Activated T-cell treated with anti-CD3 and anti-CD28 coated beads for 1 hour (primary cell): ENCODE data around the gene GALT.
"Not testable (repeated sequence)": the region's sequence is repeated elsewhere in the genome, so short reads cannot be mapped to it uniquely, and the experiment has no call there.

ENCODE experiments used
- DNase-seq: peaks from one replicate; pipeline ENCODE4 v3.0.0-alpha.2; 2020; ENCODE audit warnings: low read depth

Gene GALT

DNA sequence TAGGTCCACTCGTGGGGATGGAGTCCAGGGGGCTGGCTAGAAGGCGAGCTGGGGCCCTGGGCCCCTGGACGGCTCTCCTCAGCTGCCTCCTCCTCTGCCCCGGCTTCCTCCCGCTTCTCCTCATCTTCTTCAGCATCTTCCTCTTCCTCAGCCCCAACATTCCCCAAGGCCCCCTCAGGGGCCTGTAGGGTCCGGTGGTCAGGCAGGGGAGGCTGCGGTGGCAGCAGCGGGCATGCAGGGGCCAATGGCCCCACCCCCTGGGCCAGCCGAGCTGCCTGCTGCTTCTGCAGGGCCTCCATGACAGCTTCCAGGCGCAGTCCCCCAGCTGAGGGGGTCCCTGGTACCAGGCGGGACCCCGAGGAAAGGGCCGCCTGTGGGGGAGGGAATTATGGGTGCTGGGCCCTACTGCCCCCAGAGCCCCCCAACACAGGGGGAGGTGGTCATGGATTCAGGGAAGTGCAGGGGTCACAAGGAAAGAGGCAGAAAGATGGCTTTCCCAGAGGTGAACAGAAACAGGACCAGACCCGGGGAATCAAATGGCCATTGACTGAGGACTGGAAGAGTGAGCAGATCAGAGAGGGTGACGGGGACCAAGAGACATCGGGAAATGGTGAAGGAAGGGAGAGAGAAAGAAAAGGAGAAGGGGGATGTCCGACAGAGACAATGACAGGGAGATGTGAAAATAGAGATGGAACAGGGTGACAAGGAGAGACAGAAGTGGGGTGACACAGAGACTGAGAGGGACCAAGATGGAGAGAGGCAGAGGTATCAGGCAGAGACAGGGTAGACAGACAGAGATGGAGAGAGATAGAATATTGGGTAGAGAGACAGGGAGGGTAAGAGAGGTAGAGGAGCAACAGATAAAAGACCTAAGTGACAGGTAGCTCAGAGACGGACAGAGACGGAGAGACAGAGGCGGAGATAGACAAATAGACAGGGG, 18.5 kb upstream of the GALT start:
- DNase-seq = no peak

DNA sequence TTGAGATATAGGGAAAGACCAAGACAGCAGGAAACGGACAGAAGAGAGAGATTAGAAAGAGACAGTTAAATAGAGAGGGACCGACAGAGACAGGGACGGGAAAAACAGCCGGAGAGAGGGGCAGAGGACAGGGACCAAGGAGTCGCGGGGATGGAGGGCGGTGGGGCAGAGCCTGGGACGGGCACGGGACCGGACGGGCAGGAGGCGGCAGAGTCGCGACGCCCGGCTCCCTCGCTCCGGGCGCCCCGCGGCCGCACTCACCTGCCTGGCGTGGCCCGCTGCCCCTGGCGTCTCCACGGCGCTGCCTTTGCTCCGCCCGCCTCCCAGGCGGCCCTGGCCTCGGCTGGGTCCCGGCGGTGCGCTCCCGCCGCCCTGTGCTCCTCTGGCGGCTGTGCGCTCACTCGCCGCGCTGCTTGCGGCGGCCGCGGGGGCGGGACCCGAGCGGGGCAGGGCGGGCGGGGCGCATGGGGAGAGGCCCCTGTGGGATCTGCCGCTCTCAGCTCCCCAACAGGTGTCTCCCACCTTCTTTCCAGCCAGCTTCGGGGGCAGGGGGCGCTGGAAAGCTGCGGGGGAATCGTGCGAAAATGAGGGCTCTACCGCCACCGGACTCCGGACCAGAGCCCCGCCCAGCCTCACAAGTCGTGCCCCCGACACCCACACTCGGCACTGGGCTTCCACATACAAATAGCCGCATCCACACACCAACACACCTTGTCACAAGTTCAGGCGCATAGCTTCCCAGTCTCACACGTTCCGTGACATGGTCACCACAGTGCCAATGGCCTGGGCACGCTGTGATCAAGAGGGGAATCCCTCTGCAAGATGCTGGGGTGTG, 17.6 kb upstream of the GALT start, which contains the start of gene ARID3C:
TSS of gene ARID3C (minus strand) at position 411 of the 835 bp plus-strand sequence. CDS start 1,052 bp downstream, outside the sequence.
- DNase-seq = no peak

DNA sequence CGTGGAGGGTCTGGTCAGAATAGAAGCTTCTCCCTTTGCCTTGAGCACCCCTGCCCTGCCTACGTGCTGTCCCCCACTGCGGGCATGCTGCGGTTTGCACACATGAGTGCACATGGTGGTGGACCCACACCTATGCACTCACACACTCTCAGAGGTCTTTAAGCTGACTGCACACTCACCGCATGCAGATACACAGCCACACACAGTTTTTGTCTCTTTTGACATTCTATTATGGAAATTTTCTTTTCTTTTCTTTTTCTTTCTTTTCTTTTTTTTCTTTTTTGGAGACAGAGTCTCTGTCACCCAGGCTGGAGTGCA, 17.0 kb upstream of the GALT start:
- DNase-seq = no peak

DNA sequence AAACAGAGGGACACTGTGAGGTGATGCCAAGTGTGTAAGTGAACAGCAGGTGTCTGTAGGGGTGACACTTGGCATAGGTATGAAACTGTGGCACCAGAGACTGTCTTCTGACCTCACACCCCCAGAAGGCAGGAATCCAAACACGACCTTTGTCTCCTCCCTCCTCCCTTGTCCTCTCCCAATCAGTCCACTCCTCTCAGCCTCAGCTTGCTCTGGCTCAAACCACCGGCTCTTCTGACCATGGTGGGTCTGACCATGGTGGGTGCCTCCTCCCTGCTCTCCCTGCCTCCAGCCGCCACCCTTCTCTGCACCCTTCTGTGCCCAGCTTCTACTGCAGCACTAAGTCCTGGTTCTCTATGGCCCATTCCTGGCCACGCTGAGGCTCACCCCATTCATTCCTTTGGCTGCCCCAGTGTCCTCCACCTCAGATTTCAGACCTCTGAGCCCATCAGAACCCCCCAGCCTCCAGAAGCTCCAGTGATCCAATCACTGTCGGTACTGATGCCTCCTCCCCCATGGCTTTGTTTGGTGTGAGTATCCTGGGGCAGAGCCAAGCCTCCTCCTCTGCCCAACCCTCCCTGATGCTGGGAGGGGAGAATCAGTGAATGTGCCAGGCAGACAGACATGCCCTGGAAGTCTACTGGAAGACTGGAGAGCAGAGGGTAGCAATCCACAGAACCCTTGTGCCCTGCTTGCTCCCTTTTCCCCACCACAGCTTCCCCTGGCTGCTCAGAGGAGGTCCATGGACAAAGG, 15.9 kb upstream of the GALT start:
- no peak for DNase-seq

DNA sequence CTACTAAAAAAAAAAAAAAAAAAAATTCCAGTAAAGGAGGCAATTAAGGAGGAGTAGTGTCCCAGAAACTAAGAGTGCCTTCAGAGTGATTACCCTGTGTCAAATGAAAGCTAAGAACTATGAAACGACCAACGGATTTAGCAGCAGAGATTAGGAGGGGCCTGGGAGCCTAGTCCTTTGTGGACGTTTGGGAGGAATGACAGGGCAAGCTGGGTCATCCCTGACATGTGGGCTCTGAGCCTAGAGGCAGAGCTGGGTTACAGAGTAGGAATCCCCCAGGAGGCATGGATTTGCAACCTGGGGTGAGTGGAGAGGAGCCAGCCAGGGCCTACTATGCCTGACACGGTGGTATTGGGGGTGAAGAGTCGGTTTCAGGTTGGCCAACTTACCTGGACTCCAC, 13.3 kb upstream of the GALT start:
- DNase-seq = no peak

DNA sequence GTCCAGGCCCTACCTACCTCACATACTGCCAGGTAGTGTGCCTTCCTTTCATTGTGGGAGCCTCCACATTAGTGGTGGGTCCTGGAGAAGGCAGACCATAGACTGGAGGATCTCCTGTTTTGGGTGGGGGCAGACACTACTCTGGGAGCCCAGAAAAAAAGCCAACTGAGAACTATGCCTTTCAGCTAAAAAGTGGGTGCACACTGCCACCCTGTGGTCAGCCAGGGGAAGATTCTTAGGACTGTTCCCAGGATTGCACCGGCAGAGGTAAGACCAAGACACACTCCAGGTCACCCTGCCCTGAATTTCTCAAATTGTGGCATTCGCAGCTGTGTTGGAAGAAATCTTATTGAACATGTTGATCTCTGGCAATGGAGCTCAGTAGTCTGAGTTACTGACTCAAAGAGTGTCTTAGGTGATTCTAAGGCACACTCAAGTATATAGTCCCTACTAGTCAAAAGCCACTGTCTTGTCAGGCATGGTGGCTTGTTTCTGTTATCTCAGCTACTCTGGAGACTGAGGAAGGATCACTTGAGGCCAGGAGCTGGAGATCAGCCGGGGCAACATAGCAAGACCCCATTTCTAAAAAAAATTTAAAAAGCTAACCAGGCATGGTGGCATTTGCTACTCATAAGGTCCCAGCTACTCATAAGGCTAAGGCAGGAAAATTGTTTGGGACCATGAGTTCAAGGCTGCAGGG, 12.5 kb upstream of the GALT start:
- DNase-seq = peak; percentile 74

DNA sequence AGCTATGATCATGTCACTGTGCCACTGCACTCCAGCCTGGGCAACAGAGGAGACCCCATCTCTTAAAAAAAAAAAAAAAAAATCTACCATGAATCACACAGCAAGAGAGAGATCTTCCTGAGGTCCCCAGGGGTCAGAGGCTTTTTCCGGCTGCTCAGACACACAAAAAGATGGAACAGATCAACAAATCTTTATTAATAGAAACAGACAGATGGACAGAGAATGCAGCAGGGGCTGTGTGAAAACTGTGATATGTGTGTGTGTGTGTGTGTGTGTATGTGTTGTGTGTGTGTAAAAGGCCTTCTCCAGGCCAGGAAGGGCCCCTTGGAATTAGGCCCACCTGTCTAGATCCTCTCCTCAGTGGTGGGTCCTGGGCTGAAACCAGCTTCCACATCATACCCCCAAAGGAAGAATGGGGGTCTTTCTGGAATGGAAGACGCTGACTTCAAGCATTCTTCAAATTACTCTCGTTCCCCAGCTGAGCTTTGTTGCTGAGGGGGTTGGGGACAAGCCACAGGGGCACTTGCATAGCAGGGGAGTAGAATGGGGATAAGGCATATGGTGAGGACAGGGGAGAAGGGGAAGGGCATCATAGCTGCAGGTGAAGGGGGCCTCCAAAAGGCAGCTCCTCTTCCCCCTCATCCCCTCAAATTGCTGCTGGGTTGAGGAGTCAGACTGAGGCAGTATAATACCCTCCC, 11.8 kb upstream of the GALT start:
- no peak for DNase-seq

DNA sequence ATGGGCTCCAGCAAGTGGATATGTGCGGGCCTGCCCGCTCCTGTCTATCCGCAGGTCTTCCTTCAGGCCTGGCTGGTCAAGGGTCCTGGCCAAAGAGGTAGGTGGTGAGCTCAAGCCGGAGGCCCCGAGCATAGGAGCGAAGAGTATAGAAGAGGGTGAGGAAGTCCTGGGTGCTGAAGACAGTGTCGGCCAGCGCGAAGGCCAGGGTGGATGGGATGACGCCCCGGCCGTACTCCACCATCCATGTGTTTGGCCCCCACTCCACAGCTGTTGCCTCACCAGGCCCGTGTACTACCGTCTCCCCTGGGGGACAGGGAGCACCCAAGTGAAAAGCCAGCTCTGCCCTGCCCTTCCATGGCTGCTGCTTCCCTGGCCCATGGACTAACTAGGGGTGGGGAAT, 10.9 kb upstream of the GALT start:
- no peak for DNase-seq

DNA sequence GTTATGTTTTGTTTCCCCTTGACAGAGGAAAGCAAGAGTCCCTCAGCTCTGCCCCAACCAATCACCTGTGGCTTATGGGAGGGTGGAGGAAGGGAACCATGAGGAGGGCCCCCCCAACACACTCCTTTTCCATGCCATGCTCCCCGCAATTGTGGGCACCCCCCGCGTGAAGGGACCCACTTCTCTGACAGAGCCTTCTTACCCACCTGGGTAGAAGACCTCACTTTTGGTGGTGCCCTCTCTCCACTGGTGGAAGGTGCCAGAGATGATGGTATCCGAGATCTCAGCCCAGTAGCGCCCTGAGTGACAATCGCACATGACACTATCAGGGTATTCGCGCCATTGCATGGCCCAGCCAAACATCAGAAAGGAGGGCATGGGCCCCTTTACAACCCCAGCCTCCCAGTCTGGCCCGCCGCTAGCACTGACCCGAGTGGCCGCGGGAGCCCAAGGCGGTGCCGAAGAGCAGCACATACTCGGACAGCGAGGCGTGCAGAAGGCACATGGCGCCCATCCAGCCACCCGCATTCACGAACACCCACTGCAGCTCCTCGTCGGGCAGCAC, 9.6 kb upstream of the GALT start:
- DNase-seq = no peak

DNA sequence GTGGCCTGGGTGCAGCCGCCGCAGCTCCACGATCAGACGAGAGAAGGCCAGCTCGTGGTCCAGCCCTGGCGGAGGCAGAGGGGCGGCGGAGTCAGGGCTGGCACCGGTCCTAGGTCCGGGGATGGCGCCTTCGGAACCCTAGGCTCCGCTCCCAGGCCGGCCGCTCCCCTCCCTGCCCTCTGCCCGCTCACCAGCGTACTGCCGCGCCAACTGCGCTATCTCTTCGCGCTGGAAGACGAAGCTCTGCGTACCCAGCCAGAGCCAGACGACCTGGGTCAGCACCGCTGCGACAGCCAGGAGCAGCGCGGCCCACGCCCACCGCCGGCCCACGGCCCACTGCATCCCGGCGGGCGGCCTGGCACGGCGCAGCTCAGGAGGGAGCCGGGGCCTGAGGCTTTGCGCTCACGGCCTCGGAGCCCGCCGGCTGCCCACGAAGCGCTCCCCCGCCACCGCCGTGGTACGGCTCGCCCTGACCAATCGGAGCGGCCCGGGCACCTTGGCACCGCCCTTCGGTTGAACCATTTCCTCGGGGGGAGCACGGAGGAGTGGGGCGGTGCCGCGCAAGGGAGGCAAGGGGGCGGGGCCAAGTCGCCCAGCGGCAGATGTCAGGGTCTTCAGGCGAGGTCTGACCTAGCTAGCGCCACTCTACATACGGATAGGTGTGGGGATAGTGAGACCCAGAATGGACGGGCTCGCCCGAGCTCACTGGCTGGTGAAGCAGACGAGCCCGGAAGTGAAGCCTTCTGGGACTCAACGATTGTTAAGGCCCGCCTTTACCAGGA, 8.9 kb upstream of the GALT start, which contains the start of gene SIGMAR1:
TSS of gene SIGMAR1 (minus strand) at position 432 of the 782 bp plus-strand sequence. CDS start at position 342, 90 bp downstream.
- DNase-seq = peak; percentile 95

DNA sequence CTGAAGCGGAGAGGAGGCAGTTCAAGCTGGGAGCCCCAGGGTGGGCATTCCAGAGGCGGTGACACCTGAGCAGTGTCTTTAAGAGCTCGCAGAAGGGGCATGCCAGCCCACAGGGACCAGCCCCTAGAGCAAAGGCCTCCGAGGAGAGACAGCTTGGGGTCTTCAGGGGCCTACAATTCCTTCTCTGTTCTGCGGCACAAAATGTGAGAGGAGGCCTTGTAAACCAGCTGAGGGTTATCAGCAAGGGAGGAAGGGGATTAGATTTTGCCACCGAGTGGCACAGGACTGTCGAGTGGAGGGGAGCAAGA, 8.4 kb upstream of the GALT start:
- no peak for DNase-seq

DNA sequence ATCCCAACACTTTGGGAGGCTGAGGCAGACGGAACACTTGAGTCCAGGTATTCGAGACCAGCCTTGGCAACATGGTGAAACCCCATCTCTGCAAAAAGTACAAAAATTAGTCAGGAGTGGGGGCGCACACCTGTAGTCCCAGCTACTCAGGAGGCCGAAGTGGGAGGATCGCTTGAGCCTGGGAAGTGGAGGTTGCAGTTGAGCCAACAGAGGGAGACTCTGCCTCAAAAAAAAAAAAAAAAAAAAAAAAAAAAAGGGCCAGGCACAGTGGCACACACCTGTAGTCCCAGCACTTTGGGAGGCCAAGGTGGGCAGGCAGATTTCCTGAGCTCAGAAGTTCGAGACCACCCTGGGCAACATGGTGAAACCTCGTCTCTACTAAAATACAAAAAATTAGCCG, 7.2 kb upstream of the GALT start:
- not testable (repeated sequence) for DNase-seq

DNA sequence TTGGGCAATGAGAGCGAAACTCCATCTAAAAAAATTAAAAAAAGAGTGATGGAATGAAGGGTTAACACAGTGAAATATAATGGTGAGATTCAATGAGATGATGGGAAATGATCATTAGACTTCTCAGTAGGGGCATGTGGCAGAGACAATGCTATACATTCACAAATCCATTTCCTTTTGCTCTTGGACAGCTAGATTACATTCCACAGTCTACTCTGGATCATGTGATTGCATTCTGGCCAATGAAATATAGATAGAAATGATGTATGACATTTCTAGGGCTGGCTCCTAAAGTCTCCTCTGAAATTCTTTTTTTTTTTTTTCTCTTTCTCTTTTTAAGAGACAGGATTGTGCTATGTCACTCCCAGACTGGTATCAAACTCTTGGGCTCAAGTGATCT, 3.8 kb upstream of the GALT start:
- DNase-seq = no peak

DNA sequence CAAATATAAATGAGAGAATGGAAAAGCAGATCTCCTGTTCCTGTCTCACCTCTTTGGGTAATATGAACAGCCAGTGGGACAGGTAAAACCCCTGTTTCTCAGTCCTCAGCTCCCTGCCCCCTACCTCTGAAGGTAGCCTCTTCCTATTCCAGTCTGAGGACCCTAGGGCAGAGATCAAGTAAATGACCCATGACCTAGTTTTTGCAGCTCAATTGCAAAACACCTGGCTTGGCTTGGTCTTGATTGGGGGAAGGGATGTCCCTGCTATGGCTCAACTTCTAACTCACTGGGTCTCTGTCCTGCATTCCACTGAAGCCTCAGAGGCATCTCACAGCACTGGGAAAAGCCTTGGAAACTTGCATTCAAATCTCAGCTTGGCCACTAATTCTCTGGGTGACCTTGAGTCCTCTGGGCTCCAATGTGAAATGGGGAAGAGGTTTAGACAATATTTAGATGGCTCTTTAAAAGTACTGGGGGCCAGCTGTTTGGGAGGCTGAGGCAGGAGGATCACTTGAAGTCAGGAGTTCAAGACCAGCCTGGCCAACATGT, 1.6 kb upstream of the GALT start:
- no peak for DNase-seq

DNA sequence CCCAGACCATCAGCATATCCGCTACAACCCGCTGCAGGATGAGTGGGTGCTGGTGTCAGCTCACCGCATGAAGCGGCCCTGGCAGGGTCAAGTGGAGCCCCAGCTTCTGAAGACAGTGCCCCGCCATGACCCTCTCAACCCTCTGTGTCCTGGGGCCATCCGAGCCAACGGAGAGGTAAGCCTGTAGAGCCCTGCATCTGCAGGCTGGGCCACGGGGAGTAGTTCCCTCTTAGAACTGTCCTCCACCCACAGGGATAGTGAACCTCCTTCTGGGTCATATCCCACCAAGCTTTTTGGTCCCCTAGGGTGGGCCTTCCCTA, 569 bp downstream of the GALT start:
- no peak for DNase-seq

DNA sequence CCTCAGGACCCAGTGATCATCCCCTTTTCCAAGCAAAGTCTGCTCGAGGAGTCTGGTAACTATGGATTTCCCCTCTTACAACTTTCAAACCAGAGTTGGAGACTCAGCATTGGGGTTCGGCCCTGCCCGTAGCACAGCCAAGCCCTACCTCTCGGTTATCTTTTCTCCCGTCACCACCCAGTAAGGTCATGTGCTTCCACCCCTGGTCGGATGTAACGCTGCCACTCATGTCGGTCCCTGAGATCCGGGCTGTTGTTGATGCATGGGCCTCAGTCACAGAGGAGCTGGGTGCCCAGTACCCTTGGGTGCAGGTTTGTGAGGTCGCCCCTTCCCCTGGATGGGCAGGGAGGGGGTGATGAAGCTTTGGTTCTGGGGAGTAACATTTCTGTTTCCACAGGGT, 1.2 kb downstream of the GALT start:
- no peak for DNase-seq

DNA sequence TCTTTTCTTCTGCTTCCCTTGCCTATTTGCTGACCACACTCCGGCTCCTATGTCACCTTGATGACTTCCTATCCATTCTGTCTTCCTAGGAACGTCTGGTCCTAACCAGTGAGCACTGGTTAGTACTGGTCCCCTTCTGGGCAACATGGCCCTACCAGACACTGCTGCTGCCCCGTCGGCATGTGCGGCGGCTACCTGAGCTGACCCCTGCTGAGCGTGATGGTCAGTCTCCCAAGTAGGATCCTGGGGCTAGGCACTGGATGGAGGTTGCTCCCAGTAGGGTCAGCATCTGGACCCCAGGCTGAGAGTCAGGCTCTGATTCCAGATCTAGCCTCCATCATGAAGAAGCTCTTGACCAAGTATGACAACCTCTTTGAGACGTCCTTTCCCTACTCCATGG, 2.2 kb downstream of the GALT start:
- DNase-seq = no peak

DNA sequence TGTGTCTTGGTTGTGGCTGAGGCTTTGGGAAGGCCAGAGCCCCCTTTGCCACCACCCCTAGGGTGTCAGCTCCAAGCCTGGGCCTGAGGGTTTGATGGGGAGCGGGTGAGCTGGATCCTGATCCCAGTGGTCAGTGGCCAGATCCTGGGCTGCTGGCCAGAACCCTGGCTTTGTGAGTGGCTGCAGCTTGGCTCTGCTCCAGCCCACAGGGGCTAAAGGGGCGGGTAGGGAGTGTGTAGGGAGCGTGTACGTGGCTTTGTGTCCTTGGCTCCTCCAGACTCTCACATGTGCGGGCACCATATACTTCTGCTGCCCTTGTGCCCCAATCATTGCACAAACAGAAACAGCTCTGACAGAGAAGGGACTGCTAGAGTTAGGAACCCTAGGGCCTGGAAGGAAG, 4.3 kb downstream of the GALT start:
- no peak for DNase-seq

DNA sequence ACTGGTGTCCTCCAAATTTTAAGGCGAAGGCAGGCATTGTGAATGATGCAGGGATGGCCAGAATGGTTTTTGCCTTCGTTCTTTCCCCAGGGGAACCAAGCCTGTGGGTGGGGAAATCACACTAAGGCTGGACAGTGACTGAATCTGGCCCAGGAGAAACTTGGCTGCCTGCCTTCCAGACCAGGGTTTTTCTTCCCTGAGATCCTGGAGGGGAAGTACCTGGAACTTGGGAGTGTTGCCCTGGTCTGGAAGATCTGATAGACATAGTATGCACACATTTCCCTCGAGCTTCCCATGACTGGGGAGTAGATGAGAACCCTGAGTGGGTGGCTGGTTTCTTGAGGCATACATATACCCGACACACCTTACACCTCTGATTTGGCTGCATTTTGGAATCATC, 4.8 kb downstream of the GALT start:
- DNase-seq = no peak
